CD14-positive monocyte (primary cell): ENCODE measurements around the gene RASGRP1. TPM values are rescaled to one million over a fixed set of nuclear protein-coding genes. Genes with fewer than 3 reads are reported as not detected.

Source experiments
- DNase-seq, 3 donors: peaks; one replicate each; pipeline ENCODE4 v3.0.0-alpha.2; 2011 to 2022
- H2AFZ ChIP-seq: 2 replicates; pipeline ENCODE4 v1.6.0; 2012; ENCODE audit warnings: mild to moderate bottlenecking, low read depth, low read length, inconsistent platforms; ENCODE audit not compliant: insufficient read depth, poor library complexity, severe bottlenecking
- H3K27ac ChIP-seq, 2 donors: 1 replicate in 1 of 2; 2 replicates in 1 of 2; pipeline ENCODE4 v1.5.1; 2012 to 2013; ENCODE audit warnings: low read length in 2 of 2, control low read depth in 1 of 2, inconsistent platforms in 1 of 2, low read depth in 1 of 2, mild to moderate bottlenecking in 1 of 2
- H3K27me3 ChIP-seq, 2 donors: one replicate each; pipeline versions ENCODE4 v1.6.0 to v1.6.1; 2011 to 2013; ENCODE audit warnings: low read length in 2 of 2; ENCODE audit not compliant: control insufficient read depth in 2 of 2, insufficient read depth in 2 of 2
- H3K36me3 ChIP-seq, 2 donors: replicated peaks in 1 of 2; 1 replicate in 1 of 2; 2 replicates in 1 of 2; pipeline versions ENCODE4 v1.5.1 to v1.6.1; 2012 to 2013; ENCODE audit warnings: low read length in 2 of 2, control low read depth in 1 of 2, inconsistent platforms in 1 of 2, mild to moderate bottlenecking in 1 of 2; ENCODE audit not compliant: insufficient read depth in 2 of 2, control insufficient read depth in 1 of 2
- H3K4me1 ChIP-seq, 2 donors: 1 replicate in 1 of 2; 2 replicates in 1 of 2; pipeline versions ENCODE4 v1.5.1 to v1.6.1; 2012 to 2013; ENCODE audit warnings: low read length in 2 of 2, control low read depth in 1 of 2, inconsistent platforms in 1 of 2, mild to moderate bottlenecking in 1 of 2, moderate library complexity in 1 of 2; ENCODE audit not compliant: insufficient read depth in 2 of 2, control insufficient read depth in 1 of 2
- H3K4me2 ChIP-seq: replicated peaks from 2 replicates; pipeline ENCODE3; 2012; ENCODE audit warnings: low read length, moderate library complexity, mild to moderate bottlenecking; ENCODE audit not compliant: poor library complexity, severe bottlenecking; ENCODE audit errors: extremely low read depth
- H3K4me3 ChIP-seq, 3 experiments: fragments of 200-600 bp in 1 of 3; sonication (generic) in 1 of 3; replicated peaks in 1 of 3; 1 replicate in 2 of 3; 2 replicates in 1 of 3; pipeline ENCODE4 v1.5.1; 2011 to 2013; ENCODE audit warnings: low read length in 3 of 3, mild to moderate bottlenecking in 3 of 3, control low read depth in 2 of 3, low read depth in 2 of 3, inconsistent platforms in 1 of 3, moderate library complexity in 1 of 3
- H3K79me2 ChIP-seq: 2 replicates; pipeline ENCODE4 v1.6.0; 2012; ENCODE audit warnings: mild to moderate bottlenecking, control low read depth, inconsistent platforms, low read length, moderate library complexity; ENCODE audit not compliant: insufficient read depth
- H3K9ac ChIP-seq: 2 replicates; pipeline ENCODE4 v1.6.0; 2017; ENCODE audit warnings: low read length, mild to moderate bottlenecking; ENCODE audit not compliant: insufficient read depth, poor library complexity, severe bottlenecking
- H3K9me3 ChIP-seq, 2 donors: replicated peaks in 1 of 2; 1 replicate in 1 of 2; 2 replicates in 1 of 2; pipeline versions ENCODE4 v1.5.1 to v1.6.1; 2012 to 2013; ENCODE audit warnings: low read length in 2 of 2, control low read depth in 1 of 2; ENCODE audit not compliant: control insufficient read depth in 1 of 2, insufficient read depth in 1 of 2
- H4K20me1 ChIP-seq: 2 replicates; pipeline ENCODE4 v1.6.0; 2012; ENCODE audit warnings: mild to moderate bottlenecking, low read length, control low read depth, moderate library complexity; ENCODE audit not compliant: insufficient read depth
- H3K27ac Mint-ChIP-seq, 7 donors: one replicate each; pipeline ENCODE4 v1.8.0; 2020; ENCODE audit warnings: mild to moderate bottlenecking in 7 of 7, mixed read lengths in 7 of 7, moderate library complexity in 6 of 7, inconsistent platforms in 2 of 7
- H3K27me3 Mint-ChIP-seq, 3 donors: one replicate each; pipeline ENCODE4 v1.8.0; 2021 to 2022; ENCODE audit warnings: low read depth in 3 of 3, mild to moderate bottlenecking in 3 of 3, mixed read lengths in 3 of 3, moderate library complexity in 3 of 3, inconsistent platforms in 1 of 3
- H3K36me3 Mint-ChIP-seq, 2 donors: one replicate each; pipeline ENCODE4 v1.8.0; 2020; ENCODE audit warnings: mixed read lengths in 2 of 2, inconsistent platforms in 1 of 2, mild to moderate bottlenecking in 1 of 2
- H3K4me1 Mint-ChIP-seq: one replicate; pipeline ENCODE4 v1.8.0; 2020; ENCODE audit warnings: mild to moderate bottlenecking, mixed read lengths
- H3K4me3 Mint-ChIP-seq, 2 donors: one replicate each; pipeline ENCODE4 v1.8.0; 2020; ENCODE audit warnings: mild to moderate bottlenecking in 2 of 2, mixed read lengths in 2 of 2, moderate library complexity in 1 of 2
- H3K9me3 Mint-ChIP-seq, 7 donors: one replicate each; pipeline ENCODE4 v1.8.0; 2020 to 2022; ENCODE audit warnings: mixed read lengths in 7 of 7, mild to moderate bottlenecking in 6 of 7, moderate library complexity in 6 of 7, inconsistent platforms in 2 of 7
- CTCF ChIP-seq: fragments of 200-600 bp; IDR thresholded peaks from one replicate; pipeline ENCODE4 v1.8.0; 2022; ENCODE audit warnings: antibody characterized with exemption, mild to moderate bottlenecking
- WGBS: methylation state at CpG from one replicate; pipeline ENCODE4 v1.1.5; 2013; ENCODE audit warnings: missing lambda C conversion rate; ENCODE audit not compliant: insufficient coverage; 5-methylcytosine and 5-hydroxymethylcytosine counted together
- intact Hi-C, 2 donors: fragments of 100-400 bp; cut with micrococcal nuclease; formaldehyde crosslinking; loops; one replicate each; pipeline versions ENCODE4 v1.15.0 to v1.15.1; 2023
- polyA plus RNA-seq, 3 donors: library from polyadenylated mRNA; depleted of rRNA in 1 of 3; unstranded in 2 of 3; stranded (reverse) in 1 of 3; fragments of 300-500 nt in 2 of 3; fragments of >200 nt in 1 of 3; fragmentation: Illumina TruSeq in 2 of 3; gene quantifications; 1 replicate in 2 of 3; 2 replicates in 1 of 3; pipeline ENCODE4 v1.2.3, GENCODE V29; 2012 to 2021

Gene RASGRP1
- polyA plus RNA-seq, 3 donors, result 0.05 to 0.38 (median 0.13) TPM

GRCh38 chr15:38530113-38530512 lies 34.5 kb downstream of the RASGRP1 start:
- Histone ChIP-seq H3K36me3 (no peaks in the 10 kb centered on the region), H3K4me2 (no peak overlapping the region), H3K9ac (no peak overlapping the region), H3K79me2 (no peaks in the 10 kb centered on the region), H3K4me1 (no peaks in the 10 kb centered on the region), H3K27ac (no peak overlapping the region), H4K20me1 (no peaks in the 10 kb centered on the region), H2AFZ (no peak overlapping the region), H3K9me3 (no peaks in the 10 kb centered on the region), H3K4me3 (no peak overlapping the region), H3K27me3 (no peaks in the 10 kb centered on the region)
- Mint-ChIP-seq H3K4me1 (no peaks in the 10 kb centered on the region), H3K27me3 (peaks cover 0 to 3% (median 0%) of the 10 kb centered on the region in 3 donors), H3K27ac (no peak overlapping the region), H3K36me3 (no peaks in the 10 kb centered on the region), H3K4me3 (no peak overlapping the region), H3K9me3 (peaks cover 0 to 3% (median 0%) of the 10 kb centered on the region in 7 donors)
- DNase-seq, result no peak
- intact Hi-C loops, result no loop called here
- no peak for TF ChIP-seq CTCF
- no CpG with 5 or more reads among the region's 1 CpG for WGBS

- peaks cover 0 to 3% (median 0%) of the 10 kb centered on the region in 3 donors for H3K27me3 Mint-ChIP-seq
- Histone ChIP-seq H3K27me3 (no peaks in the 10 kb centered on the region), H3K27ac (no peak overlapping the region), H3K9me3 (no peaks in the 10 kb centered on the region), H2AFZ (no peak overlapping the region), H3K79me2 (no peaks in the 10 kb centered on the region), H3K4me2 (no peak overlapping the region), H4K20me1 (no peaks in the 10 kb centered on the region), H3K9ac (no peak overlapping the region), H3K36me3 (no peaks in the 10 kb centered on the region), H3K4me3 (no peak overlapping the region), H3K4me1 (no peaks in the 10 kb centered on the region)
- TF ChIP-seq CTCF, result no peak
- no peaks in the 10 kb centered on the region for H3K36me3 Mint-ChIP-seq
- no peak overlapping the region for H3K4me3 Mint-ChIP-seq
- intact Hi-C loops, result no loop called here
- no peak overlapping the region for H3K27ac Mint-ChIP-seq
- H3K9me3 Mint-ChIP-seq, result peaks cover 0 to 5% (median 0%) of the 10 kb centered on the region in 7 donors
- no CpG with 5 or more reads among the region's 1 CpG for WGBS
- H3K4me1 Mint-ChIP-seq, result no peaks in the 10 kb centered on the region
- DNase-seq, result no peak
Measured at GRCh38 chr15:38528294-38528693, 36.3 kb downstream of the RASGRP1 start.
